Endodermal cell (in vitro differentiated cells): Measurements from ENCODE around the gene VIL1. TPM values are rescaled to one million over a fixed set of nuclear protein-coding genes. Genes with fewer than 3 reads are reported as not detected.

Experiments
- DNase-seq: peaks from one replicate; pipeline ENCODE4 v3.0.0-alpha.2; 2017
- H3K27ac ChIP-seq: 2 replicates; pipeline ENCODE4 v1.5.1; 2013; ENCODE audit warnings: mild to moderate bottlenecking, low read depth, low read length, moderate library complexity
- H3K27me3 ChIP-seq: 2 replicates; pipeline ENCODE4 v1.6.1; 2013; ENCODE audit warnings: mild to moderate bottlenecking, low read length, moderate library complexity; ENCODE audit not compliant: insufficient read depth, control insufficient read depth, poor library complexity, severe bottlenecking
- H3K36me3 ChIP-seq: 2 replicates; pipeline ENCODE4 v1.7.0; 2013; ENCODE audit warnings: mild to moderate bottlenecking, low read length, moderate library complexity; ENCODE audit not compliant: control insufficient read depth, insufficient read depth
- H3K4me1 ChIP-seq: one replicate; pipeline ENCODE4 v1.7.0; 2013; ENCODE audit warnings: low read length; ENCODE audit not compliant: control insufficient read depth, insufficient read depth
- H3K4me3 ChIP-seq: 2 replicates; pipeline ENCODE4 v1.5.1; 2013; ENCODE audit warnings: mild to moderate bottlenecking, low read length, moderate library complexity
- H3K9ac ChIP-seq: 2 replicates; pipeline ENCODE4 v1.6.1; 2013; ENCODE audit warnings: mild to moderate bottlenecking, low read length, moderate library complexity; ENCODE audit not compliant: poor library complexity, severe bottlenecking; ENCODE audit errors: extremely low read depth
- H3K9me3 ChIP-seq: 2 replicates; pipeline ENCODE4 v1.6.1; 2013; ENCODE audit warnings: mild to moderate bottlenecking, low read length, moderate library complexity; ENCODE audit not compliant: control insufficient read depth
- H3K27ac Mint-ChIP-seq: 2 replicates; pipeline ENCODE4 v1.8.0; 2020; ENCODE audit warnings: mixed read lengths
- H3K27me3 Mint-ChIP-seq: 2 replicates; pipeline ENCODE4 v1.8.0; 2021; ENCODE audit warnings: mild to moderate bottlenecking, mixed read lengths; ENCODE audit not compliant: insufficient read depth
- H3K36me3 Mint-ChIP-seq: 2 replicates; pipeline ENCODE4 v1.8.0; 2020; ENCODE audit warnings: low read depth, mixed read lengths
- H3K4me1 Mint-ChIP-seq: 2 replicates; pipeline ENCODE4 v1.8.0; 2020; ENCODE audit warnings: mixed read lengths
- H3K4me3 Mint-ChIP-seq: 2 replicates; pipeline ENCODE4 v1.8.0; 2020; ENCODE audit warnings: mild to moderate bottlenecking, moderate library complexity, mixed read lengths
- H3K9me3 Mint-ChIP-seq: 2 replicates; pipeline ENCODE4 v1.8.0; 2020; ENCODE audit warnings: mild to moderate bottlenecking, mixed read lengths
- WGBS, 2 experiments: methylation state at CpG; one replicate each; pipeline versions ENCODE4 v1.1.5 to v1.1.7; 2013; ENCODE audit warnings: missing lambda C conversion rate in 2 of 2, mixed read lengths in 1 of 2; ENCODE audit not compliant: insufficient coverage in 1 of 2, insufficient read length in 1 of 2; 5-methylcytosine and 5-hydroxymethylcytosine counted together
- total RNA-seq, 2 donors: library from RNA; stranded (reverse); fragmentation: NEBNext Ultra II Directional in 1 of 2; extraction: Animal tissue kit (Norgen Biotek cat#: 25700) in 1 of 2; gene quantifications; 2 replicates in 1 of 2; 3 replicates in 1 of 2; pipeline ENCODE4 v1.2.1, GENCODE V29; 2021
- TF ChIP-seq, protein P1 (sequence below): fragments of 200-600 bp; sonication (generic); conservative IDR thresholded peaks from 2 replicates; pipeline ENCODE4 v1.5.0; 2021; ENCODE audit warnings: antibody characterized with exemption, mild to moderate bottlenecking

VIL1 gene
- total RNA-seq, 2 donors from 2014 or later, result 70.2 to 83.1 TPM

DNA sequence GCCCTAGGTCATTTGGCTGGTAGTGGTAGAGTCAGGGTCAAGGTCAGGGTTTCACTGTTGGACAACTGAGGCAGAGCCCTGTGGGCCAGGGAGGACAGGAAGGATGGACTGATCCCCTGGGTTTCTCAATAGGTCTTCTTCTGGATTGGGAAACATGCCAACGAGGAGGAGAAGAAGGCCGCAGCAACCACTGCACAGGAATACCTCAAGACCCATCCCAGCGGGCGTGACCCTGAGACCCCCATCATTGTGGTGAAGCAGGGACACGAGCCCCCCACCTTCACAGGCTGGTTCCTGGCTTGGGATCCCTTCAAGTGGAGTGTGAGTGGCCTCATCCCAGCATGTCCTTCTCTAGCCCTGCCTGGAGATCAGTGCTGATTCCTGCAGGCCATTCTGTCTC is 18.1 kb downstream of the VIL1 start:
- Mint-ChIP-seq H3K9me3 (no peaks in the 10 kb centered on the region), H3K36me3 (peaks cover 35% of the 10 kb centered on the region), H3K27ac (no peak overlapping the region), H3K4me1 (no peaks in the 10 kb centered on the region), H3K4me3 (no peak overlapping the region), H3K27me3 (no peaks in the 10 kb centered on the region)
- WGBS, 2 experiments, result 91 to 96% methylated on average over 4 to 5 of the region's 5 CpGs
- Histone ChIP-seq H3K27ac (no peak overlapping the region), H3K4me3 (no peak overlapping the region), H3K9ac (no peak overlapping the region), H3K9me3 (no peaks in the 10 kb centered on the region), H3K27me3 (no peaks in the 10 kb centered on the region), H3K4me1 (no peaks in the 10 kb centered on the region), H3K36me3 (peaks cover 11% of the 10 kb centered on the region)
- no peak for DNase-seq
- TF ChIP-seq, protein P1, sequence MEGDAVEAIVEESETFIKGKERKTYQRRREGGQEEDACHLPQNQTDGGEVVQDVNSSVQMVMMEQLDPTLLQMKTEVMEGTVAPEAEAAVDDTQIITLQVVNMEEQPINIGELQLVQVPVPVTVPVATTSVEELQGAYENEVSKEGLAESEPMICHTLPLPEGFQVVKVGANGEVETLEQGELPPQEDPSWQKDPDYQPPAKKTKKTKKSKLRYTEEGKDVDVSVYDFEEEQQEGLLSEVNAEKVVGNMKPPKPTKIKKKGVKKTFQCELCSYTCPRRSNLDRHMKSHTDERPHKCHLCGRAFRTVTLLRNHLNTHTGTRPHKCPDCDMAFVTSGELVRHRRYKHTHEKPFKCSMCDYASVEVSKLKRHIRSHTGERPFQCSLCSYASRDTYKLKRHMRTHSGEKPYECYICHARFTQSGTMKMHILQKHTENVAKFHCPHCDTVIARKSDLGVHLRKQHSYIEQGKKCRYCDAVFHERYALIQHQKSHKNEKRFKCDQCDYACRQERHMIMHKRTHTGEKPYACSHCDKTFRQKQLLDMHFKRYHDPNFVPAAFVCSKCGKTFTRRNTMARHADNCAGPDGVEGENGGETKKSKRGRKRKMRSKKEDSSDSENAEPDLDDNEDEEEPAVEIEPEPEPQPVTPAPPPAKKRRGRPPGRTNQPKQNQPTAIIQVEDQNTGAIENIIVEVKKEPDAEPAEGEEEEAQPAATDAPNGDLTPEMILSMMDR, result no peak

GRCh38 chr2:218437969-218438368 is 19.0 kb downstream of the VIL1 start:
- H3K36me3 ChIP-seq, result peaks cover 15% of the 10 kb centered on the region
- Mint-ChIP-seq H3K36me3 (peaks cover 37% of the 10 kb centered on the region), H3K27me3 (no peaks in the 10 kb centered on the region), H3K4me1 (no peaks in the 10 kb centered on the region), H3K9me3 (no peaks in the 10 kb centered on the region), H3K27ac (no peak overlapping the region), H3K4me3 (no peak overlapping the region)
- H3K4me1 ChIP-seq, result no peaks in the 10 kb centered on the region
- H3K27me3 ChIP-seq, result no peaks in the 10 kb centered on the region
- H3K9me3 ChIP-seq, result no peaks in the 10 kb centered on the region
- H3K9ac ChIP-seq, result no peak overlapping the region
- H3K27ac ChIP-seq, result no peak overlapping the region
- DNase-seq, result no peak
- 91% methylated on average over 1 of the region's 1 CpG; no CpG with 5 or more reads in 1 of the 2 experiments for WGBS, 2 experiments
- TF ChIP-seq, protein P1, result no peak
- no peak overlapping the region for H3K4me3 ChIP-seq

DNA sequence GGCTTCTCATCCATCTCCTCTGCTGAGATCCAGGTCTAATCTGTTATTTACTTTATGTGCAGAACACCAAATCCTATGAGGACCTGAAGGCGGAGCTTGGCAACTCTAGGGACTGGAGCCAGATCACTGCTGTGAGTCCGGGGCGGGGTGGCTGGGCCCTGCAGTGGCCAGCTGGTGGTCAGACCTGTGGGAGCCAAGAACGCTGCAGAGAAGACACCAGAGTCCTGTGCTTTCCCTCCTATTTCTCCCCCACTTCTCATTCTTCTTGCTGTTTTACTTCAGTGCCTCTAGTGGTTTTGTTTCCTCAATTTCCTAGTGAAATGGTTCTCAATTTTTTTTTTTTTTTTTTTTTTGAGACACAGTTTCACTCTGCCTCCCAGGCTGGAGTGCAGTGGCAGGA is 19.7 kb downstream of the VIL1 start:
- no peak for DNase-seq
- H3K9me3 Mint-ChIP-seq, result no peaks in the 10 kb centered on the region
- peaks cover 36% of the 10 kb centered on the region for H3K36me3 Mint-ChIP-seq
- Histone ChIP-seq H3K9ac (no peak overlapping the region), H3K27ac (no peak overlapping the region), H3K4me1 (no peaks in the 10 kb centered on the region), H3K27me3 (no peaks in the 10 kb centered on the region), H3K36me3 (peaks cover 15% of the 10 kb centered on the region), H3K9me3 (no peaks in the 10 kb centered on the region), H3K4me3 (no peak overlapping the region)
- TF ChIP-seq, protein P1, result no peak
- H3K4me1 Mint-ChIP-seq, result no peaks in the 10 kb centered on the region
- H3K4me3 Mint-ChIP-seq, result no peak overlapping the region
- WGBS, 2 experiments, result 90 to 91% methylated on average over 4 of the region's 4 CpGs
- no peak overlapping the region for H3K27ac Mint-ChIP-seq
- H3K27me3 Mint-ChIP-seq, result no peaks in the 10 kb centered on the region
